VCaP (cell line): ENCODE data around the gene CTIF.

Experiments
- H3K27ac ChIP-seq: fragments of 450-650 bp; 2 replicates; pipeline ENCODE4 v1.5.1; 2017
- CTCF ChIP-seq: fragments of 450-650 bp; conservative IDR thresholded peaks from 2 replicates; pipeline ENCODE4 v1.5.1; 2017; ENCODE audit warnings: mild to moderate bottlenecking, moderate library complexity

Gene CTIF

GRCh38 chr18:48660346-48661228 lies 121.8 kb downstream of the CTIF start:
- TF ChIP-seq CTCF = no peak
- H3K27ac ChIP-seq = peak overlapping the region; percentile 62

- TF ChIP-seq CTCF = no peak
- peak overlapping the region; percentile 62 for H3K27ac ChIP-seq
These were observed 122.6 kb downstream of the CTIF start for GRCh38 chr18:48661421-48661820.

GRCh38 chr18:48662011-48662661 lies 123.3 kb downstream of the CTIF start:
- no peak for TF ChIP-seq CTCF
- peak overlapping the region; percentile 62 for H3K27ac ChIP-seq

GRCh38 chr18:48663096-48663930 lies 124.5 kb downstream of the CTIF start:
- peak overlapping the region; percentile 62 for H3K27ac ChIP-seq
- TF ChIP-seq CTCF = no peak

GRCh38 chr18:48663931-48664847 lies 125.4 kb downstream of the CTIF start:
- peak; percentile 93 for TF ChIP-seq CTCF
- H3K27ac ChIP-seq = no peak overlapping the region

GRCh38 chr18:48665654-48666053 lies 126.8 kb downstream of the CTIF start:
- TF ChIP-seq CTCF = no peak
- no peak overlapping the region for H3K27ac ChIP-seq
